GM10847 (cell line): ENCODE measurements around the gene PDHX.

Source experiments
- POLR2A ChIP-seq: IDR thresholded peaks from 2 replicates; pipeline ENCODE4 v1.6.1; 2011; ENCODE audit not compliant: insufficient read length; ENCODE audit errors: extremely low read depth

PDHX gene

GRCh38 chr11:34916015-34916842, at the start of gene PDHX, which contains the start of gene APIP:
TSS of gene PDHX (plus strand) at chr11:34916618. CDS start at chr11:34916656, 38 bp downstream.
TSS of gene APIP (minus strand) at chr11:34916379. CDS start at chr11:34916284, 95 bp downstream.
- peak; percentile 95 for TF ChIP-seq POLR2A

GRCh38 chr11:34869425-34869824, 47.0 kb upstream of the PDHX start:
- no peak for TF ChIP-seq POLR2A

GRCh38 chr11:34870548-34871196, 45.7 kb upstream of the PDHX start:
- no peak for TF ChIP-seq POLR2A

GRCh38 chr11:34874202-34874601, 42.2 kb upstream of the PDHX start:
- TF ChIP-seq POLR2A = no peak

GRCh38 chr11:34877375-34877975, 38.9 kb upstream of the PDHX start:
- TF ChIP-seq POLR2A = no peak

- TF ChIP-seq POLR2A = no peak
Observed at GRCh38 chr11:34881900-34882299, 34.5 kb upstream of the PDHX start.

- no peak for TF ChIP-seq POLR2A
Observed at GRCh38 chr11:34886609-34887008, 29.8 kb upstream of the PDHX start.

GRCh38 chr11:34887260-34887659, 29.2 kb upstream of the PDHX start:
- no peak for TF ChIP-seq POLR2A

- no peak for TF ChIP-seq POLR2A
Observed at GRCh38 chr11:34890089-34890488, 26.3 kb upstream of the PDHX start.

GRCh38 chr11:34890812-34891211, 25.6 kb upstream of the PDHX start:
- no peak for TF ChIP-seq POLR2A

GRCh38 chr11:34891611-34892010, 24.8 kb upstream of the PDHX start:
- TF ChIP-seq POLR2A = no peak

- TF ChIP-seq POLR2A = no peak
Observed at GRCh38 chr11:34893416-34893815, 23.0 kb upstream of the PDHX start.

GRCh38 chr11:34897171-34897870, 19.1 kb upstream of the PDHX start:
- TF ChIP-seq POLR2A = no peak

- TF ChIP-seq POLR2A = no peak
Observed at GRCh38 chr11:34898474-34898873, 17.9 kb upstream of the PDHX start.

GRCh38 chr11:34899633-34900016, 16.8 kb upstream of the PDHX start:
- TF ChIP-seq POLR2A = no peak
